NCI-H2107 treated with DMSO at 0.1 percent for 48 hours (cell line): Measurements from ENCODE around the gene MPO.
A peak's percentile ranks its signal among the peaks of the same experiment; 100 is the strongest.

Source experiments
- DNase-seq: peaks from one replicate; lab custom pipeline; 2025; ENCODE audit not compliant: unreplicated experiment; lab: John Stamatoyannopoulos, UW

Gene MPO

GRCh38 chr17:58320163-58320558, 39.4 kb upstream of the MPO start:
- no peak for DNase-seq

GRCh38 chr17:58319173-58320162, 38.7 kb upstream of the MPO start:
- no peak for DNase-seq

DNA sequence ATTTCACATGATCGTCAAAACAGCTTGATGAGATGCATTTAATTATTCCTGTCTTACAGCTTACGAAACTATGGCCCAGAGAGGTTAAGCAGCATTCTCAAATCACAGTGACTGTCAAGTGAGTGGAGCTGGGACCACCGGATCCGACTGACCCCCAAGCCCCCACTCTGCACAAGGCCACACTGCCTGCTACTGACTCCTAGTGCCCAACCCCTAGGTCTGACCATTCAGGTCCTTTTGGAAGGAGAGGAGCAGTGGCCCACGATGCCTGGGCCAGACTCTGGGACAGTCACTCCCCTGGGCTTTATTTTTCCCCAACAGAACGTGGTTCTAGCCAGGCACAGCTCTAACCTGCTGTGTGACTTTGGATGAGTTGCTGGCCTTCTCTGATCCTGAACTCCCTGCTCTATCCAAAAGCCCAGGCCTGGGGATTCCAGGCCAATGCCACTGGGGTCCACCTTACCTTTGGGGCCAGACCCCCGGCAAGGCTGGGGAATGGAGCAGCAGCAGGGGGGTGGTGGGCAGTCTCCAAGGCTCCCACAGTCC, 38.0 kb upstream of the MPO start:
- DNase-seq = no peak

DNA sequence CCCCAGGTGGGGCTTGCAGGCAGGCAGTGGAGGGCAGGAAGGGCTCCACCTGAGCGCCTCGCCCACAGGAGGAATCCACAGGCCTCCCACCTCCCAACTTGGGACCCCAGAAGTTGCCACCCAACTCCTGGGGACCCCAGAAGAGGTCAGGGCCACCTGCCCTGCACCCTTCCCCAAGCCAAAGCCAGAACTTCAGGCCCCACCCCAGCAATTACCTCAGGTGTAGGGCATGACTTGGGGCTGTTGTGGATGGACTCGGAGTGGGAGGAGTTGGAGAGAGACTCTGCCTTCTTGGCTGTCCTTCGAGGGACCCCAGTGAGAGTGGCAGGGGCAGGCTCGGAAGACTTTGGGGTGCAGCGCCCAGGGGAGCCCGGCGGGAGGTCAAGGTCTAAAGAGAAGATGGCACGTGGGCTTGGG, 37.3 kb upstream of the MPO start:
- DNase-seq = no peak

GRCh38 chr17:58317421-58318064, 36.8 kb upstream of the MPO start:
- peak; percentile 69 for DNase-seq

DNA sequence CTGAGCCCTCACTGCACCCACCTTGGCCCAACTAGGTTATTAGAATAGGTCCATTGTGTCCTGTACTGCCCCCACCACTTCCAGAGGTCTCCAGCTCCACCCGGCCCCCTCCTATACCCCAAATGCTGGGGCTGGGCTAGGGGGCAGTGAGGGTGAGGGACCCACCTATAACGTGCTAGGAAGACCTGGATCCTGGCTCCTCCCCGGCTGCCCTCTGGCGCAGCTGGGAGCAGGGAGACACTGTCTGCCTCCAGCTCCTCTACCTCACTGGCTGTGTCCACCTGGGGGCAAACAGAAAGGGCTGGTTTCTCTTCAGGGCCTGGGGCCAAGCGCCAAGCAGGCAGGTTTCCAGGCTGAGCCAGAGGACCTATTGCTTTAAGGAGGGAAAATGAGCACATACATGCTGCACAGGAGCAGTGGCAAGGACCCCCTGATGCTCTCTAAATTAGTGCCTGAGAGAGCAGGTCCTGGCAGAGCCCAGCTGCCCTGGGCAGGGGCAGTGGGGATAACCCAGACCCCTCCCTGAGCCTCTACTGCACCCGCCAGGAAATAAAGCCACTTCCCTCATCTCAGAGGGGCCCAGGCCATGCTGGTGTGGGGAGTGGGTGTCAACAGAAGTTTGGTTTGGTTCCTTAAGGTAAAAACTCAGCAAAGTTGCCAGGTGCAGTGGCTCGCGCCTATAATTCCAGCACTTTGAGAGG, 35.7 kb upstream of the MPO start:
- DNase-seq = no peak

DNA sequence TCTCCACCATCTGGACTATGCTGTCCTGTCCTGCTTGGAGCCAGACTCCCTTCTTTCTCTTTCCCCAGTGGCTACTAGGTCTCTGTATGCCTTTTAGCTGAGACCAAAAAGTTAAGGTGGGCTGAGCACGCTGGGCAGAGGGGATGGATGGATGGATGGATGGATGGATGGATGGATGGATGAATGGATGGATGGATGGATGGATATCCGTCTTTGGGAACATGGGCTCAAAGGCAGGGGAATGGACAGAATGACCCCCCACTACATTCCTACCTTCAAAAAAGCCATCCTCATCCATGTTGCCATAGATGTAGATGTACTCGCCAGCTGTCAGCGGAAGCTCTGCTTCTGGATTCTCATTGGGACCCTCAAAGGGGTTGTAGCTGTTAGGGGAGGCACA, 35.0 kb upstream of the MPO start:
- DNase-seq = no peak

- no peak for DNase-seq
Observed at GRCh38 chr17:58315281-58315711, 34.6 kb upstream of the MPO start.

DNA sequence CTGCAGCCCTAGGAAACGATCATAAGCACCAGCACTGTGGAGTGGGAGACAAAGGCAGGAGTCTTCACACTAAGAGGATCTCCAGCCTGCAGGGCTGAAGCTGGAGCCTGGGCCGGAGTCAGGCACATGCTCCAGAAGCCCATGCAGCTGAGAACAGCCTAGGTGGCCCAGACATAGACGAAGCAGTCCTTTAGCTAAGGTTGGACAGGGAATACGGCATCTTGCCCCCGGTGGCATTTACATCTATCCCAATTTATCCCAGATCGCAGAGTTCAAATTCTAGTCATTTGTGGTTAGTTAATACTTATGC, 33.9 kb upstream of the MPO start:
- no peak for DNase-seq

- DNase-seq = peak; percentile 61
Observed at GRCh38 chr17:58313815-58314705, 33.3 kb upstream of the MPO start.

- DNase-seq = no peak
Observed at GRCh38 chr17:58312829-58313228, 32.1 kb upstream of the MPO start.

- no peak for DNase-seq
Observed at GRCh38 chr17:58312021-58312630, 31.4 kb upstream of the MPO start.

- no peak for DNase-seq
Observed at GRCh38 chr17:58311429-58311894, 30.7 kb upstream of the MPO start.

GRCh38 chr17:58310511-58311428, 30.0 kb upstream of the MPO start:
- DNase-seq = no peak

DNA sequence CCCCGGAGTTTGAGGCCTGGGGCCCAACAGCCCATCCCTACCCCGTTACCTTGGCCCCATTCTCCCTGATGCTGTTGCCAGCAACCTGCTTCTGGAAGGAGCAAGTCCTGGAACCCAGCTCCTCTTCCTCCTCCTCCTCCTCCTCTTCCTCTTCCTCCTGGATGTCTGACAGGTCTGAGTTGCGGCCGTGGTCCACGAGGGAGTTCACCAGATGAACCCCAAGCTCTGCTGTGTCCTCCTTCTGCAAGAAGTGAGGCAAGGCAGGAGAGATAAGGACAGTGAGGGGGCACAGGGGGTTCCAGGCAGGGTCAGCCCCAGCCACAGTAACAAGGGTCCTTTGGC, 29.2 kb upstream of the MPO start:
- DNase-seq = no peak

- no peak for DNase-seq
Observed at GRCh38 chr17:58308985-58309917, 28.5 kb upstream of the MPO start.

GRCh38 chr17:58308173-58308984, 27.6 kb upstream of the MPO start:
- no peak for DNase-seq
